IMR-90 (cell line): ENCODE measurements around the gene TCEAL4. TPM values are rescaled to one million over a fixed set of nuclear protein-coding genes. Genes with fewer than 3 reads are reported as not detected.

ENCODE experiments used
- ATAC-seq: fragments of 200-7000 bp; cut with Tn5 transposase; 2 replicates; pipeline ENCODE4 v1.9.1; 2020; ENCODE audit warnings: low read depth, mild to moderate bottlenecking, moderate library complexity
- BruUV-seq: library from RNA; stranded (reverse); fragments of 400-500 nt; replicated peaks from 2 replicates; lab custom pipeline; 2021; lab: Mats Ljungman, UMichigan
- CTCF ChIA-PET: fragments of 300-600 bp; formaldehyde crosslinking; extraction: SDS; loops from one replicate; lab custom pipeline; 2021; ENCODE audit warnings: antibody characterized with exemption; lab: Yijun Ruan, JAX
- POLR2A ChIA-PET: fragments of 300-600 bp; sonication (Branson Sonifier 250); formaldehyde crosslinking; loops from one replicate; lab custom pipeline; 2022; ENCODE audit warnings: antibody characterized with exemption; ENCODE audit not compliant: unreplicated experiment; lab: Charles Lee
- DNase-seq: peaks from one replicate; pipeline ENCODE4 v3.0.0; 2013
- H2AFZ ChIP-seq: replicated peaks from 2 replicates; pipeline ENCODE3; 2013; ENCODE audit warnings: low read length, mild to moderate bottlenecking; ENCODE audit not compliant: poor library complexity
- H2AK5ac ChIP-seq: 2 replicates; pipeline ENCODE4 v1.6.1; 2013; ENCODE audit warnings: low read depth, low read length, inconsistent platforms
- H2AK9ac ChIP-seq: replicated peaks from 2 replicates; pipeline ENCODE3; 2013; ENCODE audit warnings: mild to moderate bottlenecking, low read depth, low read length, moderate library complexity; ENCODE audit not compliant: poor library complexity
- H2BK120ac ChIP-seq: 2 replicates; pipeline ENCODE4 v1.6.1; 2013; ENCODE audit warnings: low read depth, low read length, inconsistent platforms
- H2BK15ac ChIP-seq: 3 replicates; pipeline ENCODE4 v1.6.1; 2013; ENCODE audit warnings: low read depth, low read length, inconsistent platforms
- H2BK20ac ChIP-seq: 2 replicates; pipeline ENCODE4 v1.6.1; 2013; ENCODE audit warnings: low read depth, mild to moderate bottlenecking, inconsistent platforms, low read length, moderate library complexity
- H2BK5ac ChIP-seq: 2 replicates; pipeline ENCODE4 v1.6.1; 2013; ENCODE audit warnings: mild to moderate bottlenecking, low read depth, low read length, inconsistent platforms; ENCODE audit not compliant: poor library complexity, severe bottlenecking
- H3K14ac ChIP-seq: replicated peaks from 2 replicates; pipeline ENCODE4 v1.6.1; 2013; ENCODE audit warnings: low read depth, low read length, inconsistent platforms
- H3K18ac ChIP-seq: 2 replicates; pipeline ENCODE4 v1.6.1; 2013; ENCODE audit warnings: low read depth, low read length, control low read depth
- H3K23ac ChIP-seq: 2 replicates; pipeline ENCODE4 v1.6.1; 2013; ENCODE audit warnings: low read depth, low read length, inconsistent platforms
- H3K27ac ChIP-seq: 2 replicates; pipeline ENCODE4 v1.5.1; 2013; ENCODE audit warnings: mild to moderate bottlenecking, control low read depth, low read length; ENCODE audit not compliant: insufficient read depth
- H3K27me3 ChIP-seq: 2 replicates; pipeline ENCODE4 v1.6.1; 2013; ENCODE audit warnings: low read length; ENCODE audit not compliant: control insufficient read depth, insufficient read depth
- H3K36me3 ChIP-seq: 2 replicates; pipeline ENCODE4 v1.6.1; 2013; ENCODE audit warnings: low read length, mixed read lengths; ENCODE audit not compliant: control insufficient read depth, insufficient read depth
- H3K4ac ChIP-seq: 2 replicates; pipeline ENCODE4 v1.6.1; 2013; ENCODE audit warnings: low read depth, low read length, inconsistent platforms
- H3K4me1 ChIP-seq: 2 replicates; pipeline ENCODE4 v1.6.1; 2013; ENCODE audit warnings: low read length, mixed read lengths; ENCODE audit not compliant: control insufficient read depth, insufficient read depth
- H3K4me2 ChIP-seq: 2 replicates; pipeline ENCODE4 v1.6.1; 2013; ENCODE audit warnings: low read depth, mild to moderate bottlenecking, control low read depth, low read length, moderate library complexity
- H3K4me3 ChIP-seq: 2 replicates; pipeline ENCODE4 v1.5.1; 2013; ENCODE audit warnings: low read depth, mild to moderate bottlenecking, control low read depth, low read length, moderate library complexity; ENCODE audit not compliant: insufficient read depth
- H3K56ac ChIP-seq: 2 replicates; pipeline ENCODE4 v1.6.1; 2013; ENCODE audit warnings: low read length, inconsistent platforms; ENCODE audit not compliant: insufficient read depth; ENCODE audit errors: extremely low read depth
- H3K79me1 ChIP-seq, 2 experiments: 2 replicates each; pipeline ENCODE4 v1.6.1; 2013; ENCODE audit warnings: low read length in 2 of 2, inconsistent platforms in 1 of 2, low read depth in 1 of 2
- H3K9ac ChIP-seq: 2 replicates; pipeline ENCODE4 v1.6.1; 2013; ENCODE audit warnings: low read depth, low read length, control low read depth
- H3K9me1 ChIP-seq: 2 replicates; pipeline ENCODE4 v1.6.1; 2013; ENCODE audit warnings: low read length, inconsistent platforms; ENCODE audit not compliant: insufficient read depth
- H3K9me3 ChIP-seq: 2 replicates; pipeline ENCODE4 v1.6.1; 2013; ENCODE audit warnings: low read length; ENCODE audit not compliant: control insufficient read depth, insufficient read depth
- H4K20me1 ChIP-seq: 2 replicates; pipeline ENCODE4 v1.6.1; 2013; ENCODE audit warnings: low read length, inconsistent platforms; ENCODE audit not compliant: insufficient read depth
- H4K5ac ChIP-seq: 2 replicates; pipeline ENCODE4 v1.6.1; 2013; ENCODE audit warnings: mild to moderate bottlenecking, low read depth, low read length, control low read depth
- H4K8ac ChIP-seq, 2 experiments: 2 replicates each; pipeline ENCODE4 v1.6.1; 2013; ENCODE audit warnings: low read depth in 2 of 2, low read length in 2 of 2, control low read depth in 1 of 2, inconsistent platforms in 1 of 2
- H4K91ac ChIP-seq: 2 replicates; pipeline ENCODE4 v1.6.1; 2013; ENCODE audit warnings: low read depth, low read length, inconsistent platforms; ENCODE audit not compliant: insufficient read depth
- CEBPB ChIP-seq: IDR thresholded peaks from 2 replicates; pipeline ENCODE4 v1.6.1; 2012; ENCODE audit warnings: low read depth, low read length, improper control_type of control experiment
- CHD1 ChIP-seq: IDR thresholded peaks from 2 replicates; pipeline ENCODE4 v1.6.1; 2012; ENCODE audit warnings: low read depth, low read length, improper control_type of control experiment
- ELK1 ChIP-seq: fragments of 150-350 bp; IDR thresholded peaks from 2 replicates; pipeline ENCODE4 v1.6.1; 2016; ENCODE audit warnings: low read depth, mild to moderate bottlenecking, low read length, moderate library complexity, borderline replicate concordance
- FOS ChIP-seq: fragments of 150-350 bp; IDR thresholded peaks from 2 replicates; pipeline ENCODE4 v1.6.1; 2016; ENCODE audit warnings: low read depth, low read length
- MAZ ChIP-seq: IDR thresholded peaks from 2 replicates; pipeline ENCODE4 v1.6.1; 2012; ENCODE audit warnings: low read depth, mild to moderate bottlenecking, low read length, improper control_type of control experiment, moderate library complexity, borderline replicate concordance
- MXI1 ChIP-seq: IDR thresholded peaks from 2 replicates; pipeline ENCODE4 v1.6.1; 2012; ENCODE audit warnings: low read depth, mild to moderate bottlenecking, low read length, moderate library complexity, borderline replicate concordance
- NFE2L2 ChIP-seq: fragments of 150-350 bp; IDR thresholded peaks from 2 replicates; pipeline ENCODE4 v1.6.1; 2016; ENCODE audit warnings: low read depth, mild to moderate bottlenecking, low read length
- POLR2A ChIP-seq: IDR thresholded peaks from 2 replicates; pipeline ENCODE4 v1.6.1; 2012; ENCODE audit warnings: mild to moderate bottlenecking, low read depth, low read length
- RAD21 ChIP-seq: IDR thresholded peaks from 2 replicates; pipeline ENCODE4 v1.6.1; 2012; ENCODE audit warnings: low read length, improper control_type of control experiment
- RCOR1 ChIP-seq: IDR thresholded peaks from 2 replicates; pipeline ENCODE4 v1.6.1; 2012; ENCODE audit warnings: mild to moderate bottlenecking, low read length, improper control_type of control experiment; ENCODE audit not compliant: insufficient replicate concordance
- RFX5 ChIP-seq: IDR thresholded peaks from 2 replicates; pipeline ENCODE4 v1.8.0; 2012; ENCODE audit warnings: low read depth, mild to moderate bottlenecking, low read length, moderate library complexity
- SMC3 ChIP-seq: fragments of 150-350 bp; IDR thresholded peaks from 2 replicates; pipeline ENCODE4 v1.6.1; 2016; ENCODE audit warnings: low read depth, mild to moderate bottlenecking, antibody characterized with exemption, low read length, moderate library complexity
- WGBS, 2 experiments: methylation state at CpG; one replicate each; pipeline versions ENCODE4 v1.1.5 to v1.1.7; 2013; ENCODE audit warnings: missing lambda C conversion rate in 2 of 2; ENCODE audit not compliant: insufficient read length in 1 of 2; ENCODE audit errors: extremely low coverage in 2 of 2; 5-methylcytosine and 5-hydroxymethylcytosine counted together
- dilution Hi-C: fragments of 300-500 bp; cut with HindIII; formaldehyde crosslinking; loops from one replicate; pipeline ENCODE4 v1.14.3; 2018; ENCODE audit warnings: low sequenced_read_pairs; ENCODE audit not compliant: unreplicated experiment
- in situ Hi-C: fragments of 300-500 bp; cut with MboI; formaldehyde crosslinking; loops from 3 replicates; pipeline ENCODE4 v1.14.3; 2019; ENCODE audit warnings: low sequenced_read_pairs, inconsistent platforms, mixed read lengths
- intact Hi-C: fragments of 100-400 bp; cut with micrococcal nuclease; formaldehyde crosslinking; loops from 2 replicates; pipeline ENCODE4 v1.10.0; 2022
- polyA plus RNA-seq, 3 experiments: library from polyadenylated mRNA; depleted of rRNA; stranded (reverse); fragments of >200 nt; gene quantifications; 2 replicates each; pipeline ENCODE4 v1.2.3, GENCODE V29; 2012; ENCODE audit warnings: low replicate concordance in 1 of 3
- total RNA-seq: library from RNA; depleted of rRNA; stranded (reverse); fragments of >200 nt; gene quantifications from 2 replicates; pipeline ENCODE4 v1.2.3, GENCODE V29; 2012
- TF ChIP-seq, protein P1 (sequence below): conservative IDR thresholded peaks from 2 replicates; pipeline ENCODE4 v1.5.1; 2012; ENCODE audit warnings: mild to moderate bottlenecking, low read depth, low read length, improper control_type of control experiment

Gene TCEAL4
- total and polyA plus RNA-seq, 2 of the 4 experiments (the other 2 are of a cell fraction) = 11.1 to 31.9 TPM

DNA sequence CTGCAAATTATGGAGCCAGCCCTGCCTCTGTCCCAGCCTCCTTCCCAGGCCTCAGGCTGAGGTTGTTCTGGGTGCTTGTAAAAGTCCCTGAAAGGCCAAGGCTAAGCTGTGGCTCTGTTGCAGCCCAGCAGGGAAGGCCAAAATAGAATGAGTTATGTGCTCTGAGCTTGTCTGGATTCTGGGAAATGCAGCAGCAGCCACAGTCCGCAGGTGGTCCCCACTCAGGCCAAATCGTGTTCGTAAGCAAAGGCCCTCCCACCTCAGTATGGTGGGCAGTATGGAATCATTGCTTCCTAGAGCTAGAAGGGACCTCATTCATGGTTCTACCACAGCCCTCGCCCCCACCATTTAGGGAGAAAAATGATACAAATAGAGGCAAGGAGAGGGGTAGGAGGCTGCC, 38.8 kb downstream of the TCEAL4 start:
- no peak overlapping the region for H2BK15ac ChIP-seq
- ChIA-PET CTCF (no interaction called here), POLR2A (no interaction called here)
- no peak overlapping the region for H3K27ac ChIP-seq
- no peak overlapping the region for H3K4me3 ChIP-seq
- no peak overlapping the region for H4K5ac ChIP-seq
- no peak overlapping the region for H2BK5ac ChIP-seq
- H2BK120ac ChIP-seq = no peak overlapping the region
- H3K9me1 ChIP-seq = no peaks in the 10 kb centered on the region
- H4K8ac ChIP-seq = no peak overlapping the region
- H2AK9ac ChIP-seq = no peak overlapping the region
- no peak overlapping the region for H3K56ac ChIP-seq
- H3K23ac ChIP-seq = no peak overlapping the region
- H3K79me1 ChIP-seq = peaks cover 0 to 9% of the 10 kb centered on the region in 2 experiments; a peak in 1 of 4 replicates
- no peak overlapping the region for H3K4ac ChIP-seq
- in situ Hi-C loops = no loop called here
- no peaks in the 10 kb centered on the region for H3K4me1 ChIP-seq
- no peaks in the 10 kb centered on the region for H3K9me3 ChIP-seq
- no peaks in the 10 kb centered on the region for H3K36me3 ChIP-seq
- no peaks in the 10 kb centered on the region for H3K27me3 ChIP-seq
- H4K91ac ChIP-seq = no peak overlapping the region
- DNase-seq (no peak), ATAC-seq (no peak)
- dilution Hi-C loops = no loop called here
- no peaks in the 10 kb centered on the region for H4K20me1 ChIP-seq
- intact Hi-C loops = no loop called here
- H3K18ac ChIP-seq = no peak overlapping the region
- no CpG with 5 or more reads among the region's 4 CpGs for WGBS, 2 experiments
- H2BK20ac ChIP-seq = no peak overlapping the region
- no peak overlapping the region for H2AK5ac ChIP-seq
- no peak for TF ChIP-seq POLR2A
- TF ChIP-seq CHD1 = no peak
- no peak for TF ChIP-seq MAZ
- no peak for TF ChIP-seq MXI1
- TF ChIP-seq, protein P1, sequence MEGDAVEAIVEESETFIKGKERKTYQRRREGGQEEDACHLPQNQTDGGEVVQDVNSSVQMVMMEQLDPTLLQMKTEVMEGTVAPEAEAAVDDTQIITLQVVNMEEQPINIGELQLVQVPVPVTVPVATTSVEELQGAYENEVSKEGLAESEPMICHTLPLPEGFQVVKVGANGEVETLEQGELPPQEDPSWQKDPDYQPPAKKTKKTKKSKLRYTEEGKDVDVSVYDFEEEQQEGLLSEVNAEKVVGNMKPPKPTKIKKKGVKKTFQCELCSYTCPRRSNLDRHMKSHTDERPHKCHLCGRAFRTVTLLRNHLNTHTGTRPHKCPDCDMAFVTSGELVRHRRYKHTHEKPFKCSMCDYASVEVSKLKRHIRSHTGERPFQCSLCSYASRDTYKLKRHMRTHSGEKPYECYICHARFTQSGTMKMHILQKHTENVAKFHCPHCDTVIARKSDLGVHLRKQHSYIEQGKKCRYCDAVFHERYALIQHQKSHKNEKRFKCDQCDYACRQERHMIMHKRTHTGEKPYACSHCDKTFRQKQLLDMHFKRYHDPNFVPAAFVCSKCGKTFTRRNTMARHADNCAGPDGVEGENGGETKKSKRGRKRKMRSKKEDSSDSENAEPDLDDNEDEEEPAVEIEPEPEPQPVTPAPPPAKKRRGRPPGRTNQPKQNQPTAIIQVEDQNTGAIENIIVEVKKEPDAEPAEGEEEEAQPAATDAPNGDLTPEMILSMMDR = no peak
- TF ChIP-seq FOS = no peak
- no peak for TF ChIP-seq RCOR1
- no peak for TF ChIP-seq SMC3
- TF ChIP-seq RAD21 = no peak
- TF ChIP-seq NFE2L2 = no peak
- no peak for TF ChIP-seq RFX5
- TF ChIP-seq CEBPB = no peak
- TF ChIP-seq ELK1 = no peak
- H2AFZ ChIP-seq = no peak overlapping the region
- no peak overlapping the region for H3K14ac ChIP-seq
- H3K9ac ChIP-seq = no peak overlapping the region
- no peak overlapping the region for H3K4me2 ChIP-seq
- BruUV-seq = no TSS peak
